HG03097 (cell line): ENCODE results near the gene SORBS2.

Experiments used
- ATAC-seq: cut with Tn5 transposase; IDR thresholded peaks from one replicate; pipeline ENCODE4 v1.9.1; 2021; ENCODE audit not compliant: unreplicated experiment, low FRiP score

Gene SORBS2

GRCh38 chr4:185654311-185654710 lies 157.7 kb downstream of the SORBS2 start:
- ATAC-seq: no peak

GRCh38 chr4:185651851-185652250 lies 160.1 kb downstream of the SORBS2 start:
- ATAC-seq: no peak

DNA sequence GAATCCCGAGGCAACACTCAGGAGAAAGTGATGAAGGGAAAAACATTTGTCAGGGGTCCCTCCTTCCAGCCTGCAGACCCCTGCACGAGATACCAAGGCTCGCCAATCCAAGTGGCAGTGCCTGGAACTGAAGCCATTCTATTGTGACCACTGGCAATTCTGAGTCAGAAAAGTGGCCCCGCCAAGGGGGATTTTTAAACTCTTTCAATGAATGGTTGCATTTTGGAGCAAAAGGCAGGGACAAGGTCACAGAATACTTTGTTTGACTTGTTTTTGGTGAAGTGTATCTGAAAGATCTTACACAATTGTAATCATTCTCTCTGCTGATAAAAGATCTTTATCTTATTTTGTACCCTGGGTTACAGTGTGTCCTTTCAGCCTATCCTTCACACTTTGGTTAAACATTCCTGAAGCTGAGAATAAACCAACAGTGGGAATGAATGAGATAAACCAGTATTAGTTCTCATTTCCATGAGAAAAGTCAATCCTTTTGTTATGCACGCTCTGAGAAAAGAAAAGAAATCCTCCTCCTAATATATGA lies 160.8 kb downstream of the SORBS2 start:
- ATAC-seq: no peak

GRCh38 chr4:185648631-185649030 lies 163.4 kb downstream of the SORBS2 start:
- ATAC-seq: no peak

- ATAC-seq: no peak
Observed at GRCh38 chr4:185645403-185645802, 166.6 kb downstream of the SORBS2 start.

DNA sequence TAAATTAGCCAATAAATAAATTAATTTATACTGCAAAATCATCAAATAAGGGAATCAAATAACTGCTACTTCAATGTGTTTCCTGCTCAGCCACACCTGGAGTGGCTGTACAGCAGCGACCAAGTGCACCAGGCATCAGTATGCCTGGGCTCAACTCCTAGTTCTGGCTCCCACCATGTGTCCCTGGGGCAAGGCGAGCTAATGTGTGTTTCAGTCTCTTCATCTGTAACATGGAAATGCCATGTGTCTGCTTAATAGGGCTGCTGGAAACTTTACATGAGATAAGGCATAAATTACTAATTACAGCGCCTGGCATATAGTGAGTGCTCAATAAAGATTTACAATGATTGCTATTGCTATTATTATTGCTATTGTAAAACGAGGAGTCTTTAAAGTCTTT lies 167.6 kb downstream of the SORBS2 start:
- ATAC-seq: no peak

- no peak for ATAC-seq
Observed at GRCh38 chr4:185642907-185643306, 169.1 kb downstream of the SORBS2 start.

- no peak for ATAC-seq
Observed at GRCh38 chr4:185640811-185641675, 171.0 kb downstream of the SORBS2 start.

- no peak for ATAC-seq
Observed at GRCh38 chr4:185638548-185639301, 173.3 kb downstream of the SORBS2 start.

GRCh38 chr4:185638093-185638492 lies 173.9 kb downstream of the SORBS2 start:
- no peak for ATAC-seq

GRCh38 chr4:185637163-185637875 lies 174.7 kb downstream of the SORBS2 start:
- no peak for ATAC-seq

- ATAC-seq: no peak
Observed at GRCh38 chr4:185634066-185634652, 177.8 kb downstream of the SORBS2 start.

DNA sequence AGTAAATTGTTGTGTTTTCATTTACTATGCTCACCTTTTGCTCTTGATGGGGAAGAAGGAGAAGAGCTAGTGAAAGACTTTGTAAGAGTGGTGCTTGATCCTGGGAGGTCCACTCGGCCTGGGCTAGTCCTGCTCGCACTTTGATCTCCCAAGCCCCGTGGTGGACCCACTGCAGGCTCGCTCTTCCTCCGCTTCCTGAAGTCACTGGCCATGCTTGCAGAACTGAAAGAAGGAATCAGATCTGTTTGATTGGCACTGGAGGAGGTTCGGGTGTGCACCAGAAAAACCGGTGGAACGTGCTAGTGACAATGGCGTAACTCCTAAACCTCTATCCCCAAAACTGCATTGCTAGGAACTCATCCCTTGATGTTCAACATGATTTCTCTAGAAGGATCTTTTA lies 185.2 kb downstream of the SORBS2 start:
- no peak for ATAC-seq

GRCh38 chr4:185625503-185625902 lies 186.5 kb downstream of the SORBS2 start:
- ATAC-seq: no peak

GRCh38 chr4:185624259-185624589 lies 187.8 kb downstream of the SORBS2 start:
- ATAC-seq: no peak

DNA sequence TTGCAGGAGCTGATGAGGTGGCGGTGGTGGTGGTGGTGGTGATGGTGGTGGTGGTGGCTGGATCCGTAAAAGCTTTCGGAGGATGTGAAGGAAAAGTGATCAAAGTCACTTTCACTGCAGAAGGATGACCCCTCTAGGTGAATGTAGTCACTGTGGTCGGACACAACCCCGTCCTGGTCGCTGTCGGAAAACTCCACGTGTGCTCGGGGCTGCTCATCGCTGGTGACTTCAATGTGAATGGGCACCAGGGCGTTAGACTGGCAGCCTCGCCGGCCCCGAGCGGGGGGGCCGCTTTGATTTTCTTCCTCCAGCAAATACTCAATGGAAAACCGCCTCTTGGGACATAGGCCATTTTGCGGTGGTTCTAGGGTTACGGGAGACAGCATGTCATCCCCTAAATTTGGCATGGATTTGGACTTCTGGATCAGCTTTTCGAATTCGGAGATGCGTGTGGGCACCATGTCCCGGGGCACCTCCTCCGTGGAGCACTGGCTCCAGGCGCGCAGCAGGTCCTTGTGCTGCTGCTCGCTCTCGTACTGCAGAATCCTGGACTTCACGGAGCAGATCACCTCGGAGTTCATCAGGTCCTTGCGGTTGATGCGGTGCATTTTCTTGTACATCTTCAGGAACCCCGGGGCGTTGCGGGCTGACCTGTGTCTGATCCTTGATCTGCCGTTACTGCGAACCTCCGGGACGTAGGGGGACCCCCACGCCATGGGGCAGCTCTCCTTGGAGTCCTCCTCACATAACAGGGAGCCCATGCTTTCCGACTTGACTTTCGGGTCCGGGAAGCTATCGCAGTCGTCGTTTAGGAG lies 188.3 kb downstream of the SORBS2 start:
- no peak for ATAC-seq

- no peak for ATAC-seq
Observed at GRCh38 chr4:185608185-185608584, 203.8 kb downstream of the SORBS2 start.

DNA sequence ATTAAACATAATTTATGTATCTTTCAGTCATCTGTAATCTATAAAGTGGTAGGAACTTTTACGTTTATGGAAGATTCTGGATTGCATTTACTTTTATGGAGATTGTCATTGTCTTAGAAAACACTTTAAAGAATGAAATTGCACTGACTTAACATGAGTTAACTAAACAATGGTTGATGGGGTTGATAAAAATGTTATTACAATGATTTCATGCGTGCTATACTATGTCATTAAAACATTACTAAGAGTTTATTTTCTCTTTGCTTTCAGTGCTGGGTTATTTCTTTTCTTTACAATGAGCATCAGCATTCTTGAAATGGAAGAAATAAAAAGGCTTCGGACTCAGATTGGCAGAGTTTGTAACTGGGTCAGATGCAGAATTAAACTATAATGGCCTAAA lies 209.6 kb downstream of the SORBS2 start:
- ATAC-seq: no peak

DNA sequence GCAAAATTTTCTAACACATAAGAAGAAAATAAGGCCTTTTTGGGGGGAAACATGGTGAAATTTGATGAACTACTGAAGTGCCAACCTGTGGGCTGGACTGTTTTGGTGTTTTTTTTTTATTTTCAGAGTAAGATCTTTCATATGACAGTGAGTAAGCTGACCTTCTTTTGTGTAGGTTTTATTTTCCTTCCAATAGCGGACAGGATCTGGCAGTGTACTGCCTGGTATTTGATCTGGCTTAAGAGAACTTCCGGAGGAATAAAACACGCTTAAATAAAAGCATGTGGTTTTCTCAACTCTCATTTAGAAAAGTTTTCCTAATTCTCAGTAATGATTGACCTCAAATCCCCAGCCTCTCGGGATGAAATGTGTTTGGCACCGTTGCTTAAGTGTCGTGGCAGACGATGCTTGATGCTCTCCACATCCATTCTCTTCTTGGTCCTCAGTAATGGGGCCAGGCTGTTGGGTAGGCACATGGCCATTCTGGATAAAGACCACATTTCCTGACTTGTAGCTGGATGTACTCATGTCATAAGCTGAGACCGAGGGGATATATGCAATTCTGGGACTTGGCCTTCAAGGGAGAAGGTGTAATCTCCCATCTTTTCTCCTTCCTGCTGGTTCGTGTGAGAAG lies 211.1 kb downstream of the SORBS2 start:
- ATAC-seq: no peak
